Natural killer cell (primary cell): ENCODE data around the gene STAT5B. TPM values are rescaled to one million over a fixed set of nuclear protein-coding genes. Genes with fewer than 3 reads are reported as not detected.

Source experiments
- ATAC-seq, 3 donors: fragments of 150-1000 bp in 2 of 3; fragments of 200-7000 bp in 1 of 3; cut with Tn5 transposase; 1 replicate in 1 of 3; 2 replicates in 2 of 3; pipeline ENCODE4 v1.10.0; 2021; ENCODE audit warnings: mild to moderate bottlenecking in 2 of 3, moderate library complexity in 2 of 3
- DNase-seq, 2 donors: peaks; one replicate each; pipeline versions ENCODE4 v3.0.0 to v3.0.0-alpha.2; 2013 to 2021; ENCODE audit warnings: mixed read lengths in 1 of 2
- H3K27ac ChIP-seq: one replicate; pipeline ENCODE4 v1.5.1; 2013; ENCODE audit warnings: mild to moderate bottlenecking, low read length
- H3K27me3 ChIP-seq: one replicate; pipeline ENCODE4 v1.6.1; 2013; ENCODE audit warnings: low read length; ENCODE audit not compliant: control insufficient read depth, insufficient read depth
- H3K36me3 ChIP-seq: one replicate; pipeline ENCODE4 v1.6.1; 2013; ENCODE audit warnings: low read length; ENCODE audit not compliant: control insufficient read depth, insufficient read depth
- H3K4me1 ChIP-seq: one replicate; pipeline ENCODE4 v1.6.1; 2013; ENCODE audit warnings: low read length; ENCODE audit not compliant: control insufficient read depth, insufficient read depth
- H3K4me3 ChIP-seq: one replicate; pipeline ENCODE4 v1.5.1; 2013; ENCODE audit warnings: low read length
- H3K9me3 ChIP-seq: one replicate; pipeline ENCODE4 v1.6.1; 2013; ENCODE audit warnings: low read length; ENCODE audit not compliant: control insufficient read depth, insufficient read depth
- H3K27ac Mint-ChIP-seq, 2 donors: one replicate each; pipeline ENCODE4 v1.8.0; 2022; ENCODE audit warnings: mild to moderate bottlenecking in 2 of 2, mixed read lengths in 2 of 2, moderate library complexity in 1 of 2
- H3K27me3 Mint-ChIP-seq, 2 donors: one replicate each; pipeline ENCODE4 v1.8.0; 2022; ENCODE audit warnings: low read depth in 2 of 2, mixed read lengths in 2 of 2
- H3K36me3 Mint-ChIP-seq: one replicate; pipeline ENCODE4 v1.8.0; 2022; ENCODE audit warnings: mixed read lengths
- H3K4me1 Mint-ChIP-seq, 2 donors: one replicate each; pipeline ENCODE4 v1.8.0; 2022; ENCODE audit warnings: mixed read lengths in 2 of 2
- H3K4me3 Mint-ChIP-seq: one replicate; pipeline ENCODE4 v1.8.0; 2022; ENCODE audit warnings: mild to moderate bottlenecking, moderate library complexity, mixed read lengths
- H3K9me3 Mint-ChIP-seq, 2 donors: one replicate each; pipeline ENCODE4 v1.8.0; 2022; ENCODE audit warnings: mixed read lengths in 2 of 2
- WGBS: methylation state at CpG from one replicate; pipeline ENCODE4 v1.1.7; 2013; ENCODE audit warnings: missing lambda C conversion rate; ENCODE audit not compliant: insufficient coverage; 5-methylcytosine and 5-hydroxymethylcytosine counted together
- intact Hi-C: fragments of 100-400 bp; cut with micrococcal nuclease; formaldehyde crosslinking; loops from one replicate; pipeline ENCODE4 v1.14.2; 2022
- total RNA-seq, 4 donors: library from RNA; stranded (reverse); fragments of 120-200 nt in 1 of 4; gene quantifications; one replicate each; pipeline versions ENCODE4 v1.2.3 to v1.2.4, GENCODE V29; 2013 to 2022
- TF ChIP-seq, protein P1 (sequence below): fragments of 200-600 bp; IDR thresholded peaks from one replicate; pipeline ENCODE4 v1.8.0; 2022; ENCODE audit warnings: antibody characterized with exemption

The STAT5B gene
- total RNA-seq, 3 donors from 2014 or later (not counting 1 experiment from before 2014, with no cell fraction given) = 79.9 to 112 (median 103) TPM

DNA sequence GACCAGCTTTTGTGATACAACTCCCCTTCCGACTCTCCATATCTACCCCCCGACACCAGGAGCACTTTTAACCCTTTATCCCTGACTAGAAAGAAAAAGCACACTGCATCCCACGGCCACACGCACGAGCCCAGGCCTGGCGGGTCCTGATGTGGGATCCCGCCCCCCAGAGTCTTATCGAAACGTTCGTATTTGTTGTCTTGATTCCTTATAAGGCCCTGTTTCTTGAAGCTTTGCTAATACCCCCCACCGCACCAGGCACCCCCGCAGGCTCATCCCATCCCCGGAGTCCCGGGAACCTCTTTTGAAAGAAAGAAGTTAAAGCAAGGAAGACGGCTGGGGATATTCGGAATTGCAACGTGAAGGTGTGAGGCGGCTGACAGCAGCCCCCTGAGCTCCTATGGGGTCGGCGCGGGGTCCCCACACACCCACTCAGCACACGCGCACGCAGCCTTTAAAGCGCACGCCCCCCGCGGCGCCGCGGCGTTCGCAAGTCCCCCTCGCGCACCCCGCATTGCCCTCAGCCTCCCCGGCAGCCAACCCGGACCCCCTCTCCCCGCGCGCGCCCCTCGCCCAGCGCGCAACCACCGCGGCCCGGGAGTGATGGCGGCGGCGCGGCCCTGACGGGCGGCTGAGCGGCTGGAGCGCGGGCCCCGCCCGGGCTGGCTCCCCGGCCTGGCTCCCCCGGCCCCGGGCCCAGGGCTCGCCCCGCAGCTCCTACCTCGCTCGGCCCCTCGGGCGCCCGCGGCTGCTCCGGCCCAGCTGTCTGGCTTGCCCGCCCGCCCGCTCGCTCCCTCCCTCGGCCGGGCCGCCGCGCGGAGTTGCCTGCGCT is 448 bp downstream of the STAT5B start:
- DNase-seq (peak in 1 of 2 donors; percentile 66), ATAC-seq (peak; percentile 57 to 68 (median 68))
- TF ChIP-seq, protein P1, sequence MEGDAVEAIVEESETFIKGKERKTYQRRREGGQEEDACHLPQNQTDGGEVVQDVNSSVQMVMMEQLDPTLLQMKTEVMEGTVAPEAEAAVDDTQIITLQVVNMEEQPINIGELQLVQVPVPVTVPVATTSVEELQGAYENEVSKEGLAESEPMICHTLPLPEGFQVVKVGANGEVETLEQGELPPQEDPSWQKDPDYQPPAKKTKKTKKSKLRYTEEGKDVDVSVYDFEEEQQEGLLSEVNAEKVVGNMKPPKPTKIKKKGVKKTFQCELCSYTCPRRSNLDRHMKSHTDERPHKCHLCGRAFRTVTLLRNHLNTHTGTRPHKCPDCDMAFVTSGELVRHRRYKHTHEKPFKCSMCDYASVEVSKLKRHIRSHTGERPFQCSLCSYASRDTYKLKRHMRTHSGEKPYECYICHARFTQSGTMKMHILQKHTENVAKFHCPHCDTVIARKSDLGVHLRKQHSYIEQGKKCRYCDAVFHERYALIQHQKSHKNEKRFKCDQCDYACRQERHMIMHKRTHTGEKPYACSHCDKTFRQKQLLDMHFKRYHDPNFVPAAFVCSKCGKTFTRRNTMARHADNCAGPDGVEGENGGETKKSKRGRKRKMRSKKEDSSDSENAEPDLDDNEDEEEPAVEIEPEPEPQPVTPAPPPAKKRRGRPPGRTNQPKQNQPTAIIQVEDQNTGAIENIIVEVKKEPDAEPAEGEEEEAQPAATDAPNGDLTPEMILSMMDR = no peak
- Histone ChIP-seq H3K36me3 (no peaks in the 10 kb centered on the region), H3K27me3 (no peaks in the 10 kb centered on the region), H3K27ac (peak overlapping the region; percentile 52), H3K4me3 (peak overlapping the region; percentile 71), H3K4me1 (peaks cover 19% of the 10 kb centered on the region), H3K9me3 (no peaks in the 10 kb centered on the region)
- Mint-ChIP-seq H3K4me3 (peak overlapping the region; percentile 98), H3K4me1 (peaks cover 55 to 61% of the 10 kb centered on the region in 2 donors), H3K27ac (peak overlapping the region; percentile 88 to 92), H3K36me3 (no peaks in the 10 kb centered on the region), H3K9me3 (no peaks in the 10 kb centered on the region), H3K27me3 (no peaks in the 10 kb centered on the region)
- intact Hi-C loops = loop anchor here (2.0 to 10.0 kb wide), 2 partner anchors 27 to 51 kb away; no protein-coding TSS in a partner anchor
- under 1% methylated on average over 78 of the region's 82 CpGs for WGBS

DNA sequence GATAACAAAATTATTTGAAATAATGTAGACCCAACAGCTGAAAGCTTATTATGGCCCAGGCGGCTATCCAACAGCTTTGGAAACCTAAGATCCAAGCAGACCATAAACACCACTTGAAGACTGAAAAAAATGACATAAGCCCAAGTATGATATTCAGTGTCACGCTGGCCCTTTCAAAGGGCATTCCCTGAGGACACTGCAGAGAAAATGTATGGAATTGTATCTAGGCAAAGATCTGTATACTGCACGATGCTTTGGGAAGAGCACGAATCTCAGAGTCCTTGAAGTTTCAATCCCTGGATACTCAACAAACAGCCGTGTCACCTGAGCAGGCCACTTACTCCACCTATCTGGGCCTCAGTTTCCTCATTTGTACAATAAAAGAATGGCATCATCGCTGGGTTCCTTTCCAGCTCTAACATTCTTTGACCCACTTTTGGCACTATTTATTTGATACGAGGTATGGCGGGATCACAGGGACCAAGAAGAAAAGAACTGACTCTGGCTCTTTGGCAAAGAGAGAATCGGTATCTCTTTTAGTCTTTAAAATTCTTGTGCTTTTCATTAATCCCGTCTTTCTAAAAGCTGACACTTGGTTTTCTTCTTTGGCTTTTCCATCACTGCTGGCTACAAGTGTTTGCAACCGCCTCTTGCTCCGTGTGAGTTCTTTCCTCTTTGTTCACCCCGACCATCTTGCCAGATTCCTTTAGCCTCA is 1.2 kb downstream of the STAT5B start:
- Histone ChIP-seq H3K4me1 (peaks cover 19% of the 10 kb centered on the region), H3K27ac (peak overlapping the region; percentile 52), H3K9me3 (no peaks in the 10 kb centered on the region), H3K27me3 (no peaks in the 10 kb centered on the region), H3K36me3 (no peaks in the 10 kb centered on the region), H3K4me3 (peak overlapping the region; percentile 71)
- Mint-ChIP-seq H3K36me3 (no peaks in the 10 kb centered on the region), H3K27ac (peak overlapping the region; percentile 88 to 92), H3K4me1 (peaks cover 58 to 64% of the 10 kb centered on the region in 2 donors), H3K9me3 (no peaks in the 10 kb centered on the region), H3K27me3 (no peaks in the 10 kb centered on the region), H3K4me3 (peak overlapping the region; percentile 98)
- 20% methylated on average over 13 of the region's 13 CpGs for WGBS
- intact Hi-C loops = loop anchor here (2.0 to 10.0 kb wide), 2 partner anchors 26 to 50 kb away; no protein-coding TSS in a partner anchor
- ATAC-seq (no peak), DNase-seq (peak in 1 of 2 donors; percentile 30)
- TF ChIP-seq, protein P1 = no peak

DNA sequence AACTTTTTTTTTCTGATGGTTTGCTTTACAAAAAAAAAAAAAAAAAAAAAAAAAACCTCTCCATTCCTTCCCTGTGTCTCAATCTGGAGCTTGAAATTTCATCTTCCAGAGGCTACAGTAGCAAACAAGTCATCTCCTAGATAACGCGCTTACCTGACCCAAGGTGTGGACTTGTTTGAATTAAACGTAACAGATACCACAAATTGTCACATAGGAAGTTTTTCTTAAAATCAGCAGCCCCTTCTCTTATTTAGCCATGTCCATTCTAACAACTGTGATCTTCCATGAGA is 2.0 kb downstream of the STAT5B start:
- intact Hi-C loops = loop anchor here (2.0 to 10.0 kb wide), 2 partner anchors 25 to 49 kb away; no protein-coding TSS in a partner anchor
- Mint-ChIP-seq H3K9me3 (no peaks in the 10 kb centered on the region), H3K36me3 (no peaks in the 10 kb centered on the region), H3K4me1 (peaks cover 58 to 64% of the 10 kb centered on the region in 2 donors), H3K27ac (peak overlapping the region; percentile 88 to 92), H3K4me3 (peak overlapping the region; percentile 98), H3K27me3 (no peaks in the 10 kb centered on the region)
- no peaks in the 10 kb centered on the region for H3K9me3 ChIP-seq
- no peak for DNase-seq
- TF ChIP-seq, protein P1 = no peak
- H3K4me3 ChIP-seq = no peak overlapping the region
- no peaks in the 10 kb centered on the region for H3K36me3 ChIP-seq
- 72% methylated on average over 3 of the region's 3 CpGs for WGBS
- H3K27ac ChIP-seq = no peak overlapping the region
- ATAC-seq = no peak
- H3K27me3 ChIP-seq = no peaks in the 10 kb centered on the region
- H3K4me1 ChIP-seq = peaks cover 19% of the 10 kb centered on the region
